GM12873 (cell line): ENCODE data around the gene APOL3.

Experiments used
- CTCF ChIP-seq: IDR thresholded peaks from 2 replicates; pipeline ENCODE4 v1.5.1; 2012; ENCODE audit warnings: low read depth, mild to moderate bottlenecking, moderate library complexity, low read length, control low read depth; ENCODE audit not compliant: insufficient read depth; ENCODE audit errors: missing control alignments

APOL3 gene

GRCh38 chr22:36201630-36202319, 41.2 kb upstream of the APOL3 start, which contains the start of gene APOL4:
APOL4 (minus strand) TSS chr22:36201809; CDS start chr22:36201734, 75 bp downstream.
- no peak for TF ChIP-seq CTCF

- no peak for TF ChIP-seq CTCF
Observed at GRCh38 chr22:36199001-36199551, 38.5 kb upstream of the APOL3 start.

GRCh38 chr22:36198536-36198935, 38.0 kb upstream of the APOL3 start:
- no peak for TF ChIP-seq CTCF

GRCh38 chr22:36197514-36198146, 37.1 kb upstream of the APOL3 start:
- TF ChIP-seq CTCF = no peak

- TF ChIP-seq CTCF = no peak
Observed at GRCh38 chr22:36197065-36197440, 36.5 kb upstream of the APOL3 start.

GRCh38 chr22:36196254-36197064, 35.9 kb upstream of the APOL3 start:
- no peak for TF ChIP-seq CTCF

GRCh38 chr22:36194971-36195370, 34.4 kb upstream of the APOL3 start:
- TF ChIP-seq CTCF = peak; percentile 80
